Skeletal muscle tissue (tissue), 4 donors: ENCODE measurements around the gene ADAMTS17. TPM values are rescaled to one million over a fixed set of nuclear protein-coding genes. Genes with fewer than 3 reads are reported as not detected.

Experiments
- H3K27ac ChIP-seq: one replicate; pipeline ENCODE4 v1.7.0; 2013; ENCODE audit warnings: mild to moderate bottlenecking, low read depth, low read length, inconsistent platforms
- H3K27me3 ChIP-seq, 3 donors: one replicate each; pipeline ENCODE4 v1.7.0; 2013; ENCODE audit warnings: low read length in 3 of 3; ENCODE audit not compliant: control insufficient read depth in 3 of 3, insufficient read depth in 3 of 3
- H3K36me3 ChIP-seq, 3 donors: one replicate each; pipeline ENCODE4 v1.7.0; 2013; ENCODE audit warnings: low read length in 3 of 3; ENCODE audit not compliant: control insufficient read depth in 3 of 3, insufficient read depth in 3 of 3
- H3K4me1 ChIP-seq, 3 donors: one replicate each; pipeline ENCODE4 v1.7.0; 2013; ENCODE audit warnings: low read length in 3 of 3, mild to moderate bottlenecking in 3 of 3; ENCODE audit not compliant: control insufficient read depth in 3 of 3, insufficient read depth in 3 of 3
- H3K4me3 ChIP-seq, 3 donors: one replicate each; pipeline ENCODE4 v1.7.0; 2013; ENCODE audit warnings: low read length in 3 of 3
- H3K9ac ChIP-seq, 3 donors: one replicate each; pipeline ENCODE4 v1.7.0; 2013; ENCODE audit warnings: low read length in 3 of 3, mild to moderate bottlenecking in 3 of 3, moderate library complexity in 2 of 3, low read depth in 1 of 3
- H3K9me3 ChIP-seq, 3 donors: one replicate each; pipeline ENCODE4 v1.7.0; 2013; ENCODE audit warnings: low read length in 3 of 3; ENCODE audit not compliant: control insufficient read depth in 3 of 3
- total RNA-seq: library from RNA; depleted of rRNA; stranded (reverse); fragments of >200 nt; gene quantifications from one replicate; pipeline ENCODE4 v1.2.3, GENCODE V29; 2014
- donor health status: Osteomylitis.

Gene ADAMTS17
- total RNA-seq, 1 donor from 2014 or later = 5.7 TPM

DNA sequence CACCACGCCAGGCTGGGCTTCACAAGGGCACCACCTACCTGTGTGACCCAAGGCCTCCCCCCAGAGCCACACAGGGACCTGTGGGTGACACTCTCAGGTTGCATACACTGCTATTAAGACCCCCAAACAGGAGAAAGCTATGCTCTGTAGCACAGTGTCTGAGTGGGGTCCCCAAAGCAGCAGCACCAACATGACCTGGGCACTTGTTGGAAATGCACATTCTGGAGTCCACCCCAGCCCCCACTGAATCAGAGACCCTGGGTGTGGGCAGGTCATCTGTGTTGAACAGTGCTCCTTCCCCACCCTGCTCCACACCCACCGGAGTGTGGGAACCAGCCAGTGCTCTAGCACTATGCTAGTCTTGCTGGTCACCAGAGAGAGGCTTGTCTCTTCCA, 76.1 kb downstream of the ADAMTS17 start:
- H3K4me1 ChIP-seq = peaks cover 4 to 5% (median 5%) of the 10 kb centered on the region in 3 donors
- no peak overlapping the region for H3K9ac ChIP-seq
- H3K9me3 ChIP-seq = no peaks in the 10 kb centered on the region
- no peaks in the 10 kb centered on the region for H3K27me3 ChIP-seq
- peaks cover 0 to 17% (median 6%) of the 10 kb centered on the region in 3 donors for H3K36me3 ChIP-seq
- no peak overlapping the region for H3K4me3 ChIP-seq
- no peak overlapping the region for H3K27ac ChIP-seq

DNA sequence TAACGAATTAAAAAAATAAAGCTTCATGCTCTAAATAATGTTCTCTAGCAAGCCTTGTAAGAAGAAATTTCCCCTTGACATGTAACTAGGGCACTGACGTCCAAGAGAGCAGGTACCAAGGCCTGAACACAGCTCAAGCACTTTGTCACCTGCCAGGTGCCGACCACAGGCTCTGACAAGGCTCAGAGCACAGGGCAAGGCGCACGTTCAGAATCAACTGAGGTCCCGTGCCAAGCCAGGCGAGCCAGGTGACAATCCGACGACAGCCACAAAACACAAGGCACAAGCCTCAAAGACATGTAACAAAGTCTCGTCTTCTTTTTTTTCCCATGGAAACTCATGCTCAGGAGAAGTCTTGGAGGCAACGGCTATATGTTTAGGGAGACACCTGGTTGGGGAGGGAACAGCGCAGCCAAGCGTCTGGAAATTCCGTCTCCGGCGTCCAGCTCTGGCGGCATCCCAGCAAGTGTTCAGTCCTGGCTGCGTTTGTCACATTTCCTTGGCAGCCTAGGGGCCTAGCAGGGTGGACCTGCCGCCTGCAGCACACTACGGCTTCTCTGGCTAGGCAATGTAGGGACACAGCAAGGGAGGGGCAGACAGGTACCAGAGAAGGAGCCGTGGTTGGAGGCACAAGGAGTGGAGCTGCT, 76.7 kb downstream of the ADAMTS17 start:
- Histone ChIP-seq H3K4me3 (no peak overlapping the region), H3K36me3 (peaks cover 0 to 17% (median 6%) of the 10 kb centered on the region in 3 donors), H3K9me3 (no peaks in the 10 kb centered on the region), H3K27me3 (no peaks in the 10 kb centered on the region), H3K4me1 (peaks cover 4 to 5% (median 5%) of the 10 kb centered on the region in 3 donors), H3K9ac (no peak overlapping the region), H3K27ac (no peak overlapping the region)

DNA sequence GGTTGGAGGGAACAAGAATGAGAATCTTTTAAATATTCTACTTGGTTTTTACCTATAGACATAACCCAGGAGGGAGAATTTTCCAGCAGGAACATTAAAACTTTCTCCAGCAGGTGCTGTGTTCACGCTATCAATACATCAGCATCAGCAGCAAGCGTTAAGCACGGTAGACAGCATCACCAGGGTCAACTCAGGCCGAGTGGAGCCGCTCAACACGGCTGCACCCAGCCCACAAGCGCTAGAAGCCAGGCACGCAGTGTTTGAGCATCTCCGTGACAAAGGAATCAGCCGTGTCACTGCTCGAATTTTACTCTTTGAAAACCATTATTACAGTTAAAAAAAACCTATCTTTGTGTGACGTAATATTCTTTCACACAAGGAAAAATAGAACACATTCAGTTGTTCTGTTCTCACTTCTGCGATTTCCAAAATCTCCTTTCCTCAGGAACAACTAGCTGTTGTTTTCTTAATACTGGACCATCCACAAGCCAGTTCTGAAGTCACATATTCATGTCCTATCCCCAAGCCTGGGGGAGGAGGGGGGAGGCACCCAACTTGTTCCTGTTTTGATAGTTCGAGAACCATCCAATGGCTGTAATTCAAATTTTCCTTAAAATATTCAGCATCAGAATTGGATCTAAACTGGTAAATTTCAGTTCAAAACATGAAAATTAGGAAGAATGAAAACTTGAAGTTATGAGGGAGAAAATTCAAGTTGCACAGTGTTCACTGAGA, 77.9 kb downstream of the ADAMTS17 start:
- Histone ChIP-seq H3K27ac (no peak overlapping the region), H3K9me3 (no peaks in the 10 kb centered on the region), H3K36me3 (peaks cover 5 to 22% (median 9%) of the 10 kb centered on the region in 3 donors), H3K4me3 (no peak overlapping the region), H3K27me3 (no peaks in the 10 kb centered on the region), H3K9ac (no peak overlapping the region), H3K4me1 (peaks cover 4 to 5% (median 5%) of the 10 kb centered on the region in 3 donors)

DNA sequence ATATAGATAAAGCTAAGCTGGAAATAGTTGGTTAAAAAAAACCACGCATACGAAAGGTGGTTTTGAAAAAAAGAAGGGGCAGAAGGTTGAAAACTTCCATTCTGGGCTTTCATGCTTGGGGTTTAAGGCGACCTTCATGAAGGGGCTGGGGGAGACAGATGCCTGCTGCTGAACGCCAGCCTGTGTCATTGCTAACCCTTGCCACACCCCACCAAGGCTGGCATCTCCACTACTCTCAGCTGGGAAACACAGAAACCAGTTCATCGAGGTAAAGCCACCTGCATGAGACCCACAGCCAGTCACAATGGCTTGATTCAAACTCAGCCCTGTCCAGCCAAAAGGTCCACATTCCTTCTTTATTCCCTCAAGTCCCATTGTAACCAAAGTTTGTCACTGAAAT, 78.7 kb downstream of the ADAMTS17 start:
- H3K36me3 ChIP-seq = peaks cover 5 to 24% (median 9%) of the 10 kb centered on the region in 3 donors
- H3K27ac ChIP-seq = no peak overlapping the region
- H3K4me3 ChIP-seq = no peak overlapping the region
- no peak overlapping the region for H3K9ac ChIP-seq
- no peaks in the 10 kb centered on the region for H3K27me3 ChIP-seq
- H3K9me3 ChIP-seq = no peaks in the 10 kb centered on the region
- H3K4me1 ChIP-seq = peaks cover 4 to 5% (median 5%) of the 10 kb centered on the region in 3 donors

DNA sequence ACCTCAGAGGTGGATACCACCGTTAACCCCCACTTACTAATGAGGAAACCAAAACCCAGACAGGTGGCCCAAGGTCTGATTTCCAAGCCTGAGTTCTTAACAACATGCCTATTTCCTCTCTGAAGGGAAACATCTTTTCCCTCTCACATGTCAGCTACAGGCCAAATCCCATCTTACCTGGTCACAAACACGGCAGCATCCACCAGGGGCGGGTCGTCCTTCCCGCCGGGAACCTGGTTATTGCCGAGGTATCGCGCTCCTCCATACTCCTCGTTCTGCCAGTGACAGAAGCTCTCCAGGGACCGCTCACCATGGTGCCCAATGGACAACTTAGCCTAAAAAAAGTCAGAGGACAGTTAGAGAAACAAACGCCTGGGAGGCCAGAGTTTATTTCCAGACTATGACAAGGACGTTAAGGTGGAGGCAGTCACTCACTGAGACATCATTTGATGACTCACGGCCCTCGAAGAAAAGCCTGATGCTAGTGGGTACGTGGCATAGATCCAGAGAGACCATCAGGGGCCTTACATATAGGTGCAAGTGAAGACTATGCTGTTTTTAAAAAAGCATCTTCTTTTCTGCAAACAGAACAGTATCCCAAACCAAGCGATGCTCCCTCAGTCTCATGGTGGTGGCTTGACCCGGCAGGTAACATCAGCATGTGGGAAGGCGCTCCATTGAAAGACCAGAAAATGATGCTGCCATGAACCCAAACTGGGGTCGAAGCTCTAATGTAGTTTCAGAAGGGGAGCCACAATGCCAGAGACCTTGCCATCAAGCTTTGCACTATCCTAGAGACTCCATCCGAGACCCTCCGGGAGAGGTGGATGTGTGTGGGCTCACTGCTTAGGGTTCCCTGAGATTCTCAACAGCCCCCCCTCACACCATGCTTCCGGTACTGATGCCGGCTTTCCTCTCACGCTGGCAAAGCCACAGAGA, 80.2 kb downstream of the ADAMTS17 start:
- no peaks in the 10 kb centered on the region for H3K27me3 ChIP-seq
- H3K9me3 ChIP-seq = no peaks in the 10 kb centered on the region
- peaks cover 4 to 5% (median 5%) of the 10 kb centered on the region in 3 donors for H3K4me1 ChIP-seq
- no peak overlapping the region for H3K27ac ChIP-seq
- H3K4me3 ChIP-seq = no peak overlapping the region
- no peak overlapping the region for H3K9ac ChIP-seq
- H3K36me3 ChIP-seq = peaks cover 5 to 33% (median 9%) of the 10 kb centered on the region in 3 donors

DNA sequence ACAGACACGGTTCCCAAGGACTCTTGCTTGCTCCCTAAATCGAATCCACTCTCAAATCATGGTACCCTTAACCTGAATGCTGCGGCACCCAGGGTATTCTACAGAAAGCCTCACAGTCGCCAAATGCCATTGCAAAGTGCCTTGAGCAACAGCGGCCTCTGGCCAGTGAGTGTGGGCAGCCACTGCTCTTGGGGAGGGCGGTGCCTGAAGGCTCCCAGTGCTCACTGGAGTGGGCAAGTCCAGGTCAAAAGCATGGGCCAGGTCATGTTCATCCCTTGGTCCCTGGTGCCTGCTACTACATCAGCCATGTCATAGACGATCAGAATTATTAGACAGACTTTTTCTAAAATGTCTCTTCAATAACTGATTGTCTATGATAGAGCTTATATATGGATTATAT, 82.5 kb downstream of the ADAMTS17 start:
- Histone ChIP-seq H3K9ac (no peak overlapping the region), H3K9me3 (no peaks in the 10 kb centered on the region), H3K4me3 (no peak overlapping the region), H3K27me3 (no peaks in the 10 kb centered on the region), H3K27ac (no peak overlapping the region), H3K4me1 (no peaks in the 10 kb centered on the region), H3K36me3 (peaks cover 5 to 39% (median 9%) of the 10 kb centered on the region in 3 donors)

DNA sequence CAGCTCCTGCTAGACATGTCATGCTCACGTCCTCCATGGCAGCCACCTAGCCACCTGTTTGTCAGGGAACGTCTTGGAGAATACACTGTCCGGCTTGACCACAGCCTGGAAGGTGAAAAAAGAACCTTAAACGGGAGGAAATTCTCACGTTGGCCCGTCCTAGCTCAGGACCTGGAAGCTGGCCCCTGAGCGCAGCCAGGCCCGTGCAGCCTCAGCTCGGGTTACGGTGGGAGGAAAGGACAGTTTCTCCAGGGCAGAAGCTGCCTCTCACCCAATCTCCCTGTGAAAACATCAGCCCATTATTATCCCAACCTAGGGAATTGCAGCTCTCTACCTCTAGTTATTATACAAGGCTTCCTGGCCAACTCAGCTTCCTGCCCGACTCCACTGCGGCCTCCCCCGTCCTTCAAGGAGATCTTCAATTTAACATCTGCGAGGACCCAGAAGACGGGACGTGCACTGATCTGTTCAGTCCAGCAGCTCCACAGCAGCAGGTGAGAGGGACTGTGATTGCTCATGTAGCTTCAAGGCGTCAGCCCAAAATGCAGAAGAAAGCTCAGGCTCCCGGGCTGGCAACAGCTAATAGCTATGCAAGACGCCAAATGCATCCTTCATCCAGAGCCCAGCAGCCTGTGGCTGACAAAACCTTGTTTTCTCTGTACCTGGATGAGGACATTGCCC, 84.7 kb downstream of the ADAMTS17 start:
- H3K36me3 ChIP-seq = peaks cover 5 to 48% (median 9%) of the 10 kb centered on the region in 3 donors
- no peaks in the 10 kb centered on the region for H3K4me1 ChIP-seq
- no peak overlapping the region for H3K9ac ChIP-seq
- H3K27ac ChIP-seq = no peak overlapping the region
- no peak overlapping the region for H3K4me3 ChIP-seq
- H3K27me3 ChIP-seq = no peaks in the 10 kb centered on the region
- H3K9me3 ChIP-seq = no peaks in the 10 kb centered on the region

DNA sequence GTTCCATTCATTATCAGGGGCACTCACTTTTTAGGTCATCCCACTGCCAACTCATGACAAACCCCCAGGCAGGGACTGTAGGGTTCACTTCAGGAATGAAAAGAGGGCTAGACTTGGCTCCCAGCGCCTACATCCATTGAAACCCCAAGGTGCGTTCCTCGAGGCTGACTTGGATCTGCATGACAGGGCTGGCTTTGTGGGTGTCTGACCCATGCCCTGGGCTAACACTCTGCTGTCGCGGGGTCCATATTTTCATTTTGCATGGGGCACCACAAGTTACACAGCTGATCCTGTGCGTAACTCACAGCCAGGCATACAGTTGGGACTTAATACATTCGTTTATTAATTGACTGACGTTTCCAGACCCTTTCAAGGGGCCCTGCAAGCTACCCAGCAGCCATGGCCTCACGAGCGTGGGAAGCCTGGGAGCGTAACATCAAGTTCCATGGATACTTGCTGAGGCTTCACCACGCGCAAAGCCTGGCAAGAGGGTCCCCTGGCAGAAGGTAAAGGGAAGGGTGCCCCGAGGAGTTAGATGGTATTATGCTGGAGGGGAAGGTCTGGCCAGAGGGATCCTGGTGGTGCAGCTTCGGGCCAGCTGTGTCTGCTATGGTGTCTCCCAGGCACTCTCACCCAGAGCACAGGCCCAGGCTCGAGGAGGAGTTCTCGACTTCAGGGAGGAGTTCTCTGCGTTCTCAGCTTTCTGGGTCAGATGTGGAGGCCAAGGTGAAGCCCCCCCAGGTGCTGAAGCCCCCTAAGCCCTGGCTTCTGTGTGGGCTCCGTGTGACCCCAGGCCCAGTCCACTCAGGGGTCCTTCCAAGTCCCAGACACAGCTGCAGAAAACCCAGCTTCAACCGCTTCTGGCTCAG, 85.4 kb downstream of the ADAMTS17 start:
- Histone ChIP-seq H3K36me3 (peaks cover 5 to 40% (median 6%) of the 10 kb centered on the region in 3 donors), H3K27me3 (no peaks in the 10 kb centered on the region), H3K27ac (no peak overlapping the region), H3K9ac (no peak overlapping the region), H3K4me3 (no peak overlapping the region), H3K4me1 (peaks cover 0 to 2% (median 0%) of the 10 kb centered on the region in 3 donors), H3K9me3 (no peaks in the 10 kb centered on the region)

DNA sequence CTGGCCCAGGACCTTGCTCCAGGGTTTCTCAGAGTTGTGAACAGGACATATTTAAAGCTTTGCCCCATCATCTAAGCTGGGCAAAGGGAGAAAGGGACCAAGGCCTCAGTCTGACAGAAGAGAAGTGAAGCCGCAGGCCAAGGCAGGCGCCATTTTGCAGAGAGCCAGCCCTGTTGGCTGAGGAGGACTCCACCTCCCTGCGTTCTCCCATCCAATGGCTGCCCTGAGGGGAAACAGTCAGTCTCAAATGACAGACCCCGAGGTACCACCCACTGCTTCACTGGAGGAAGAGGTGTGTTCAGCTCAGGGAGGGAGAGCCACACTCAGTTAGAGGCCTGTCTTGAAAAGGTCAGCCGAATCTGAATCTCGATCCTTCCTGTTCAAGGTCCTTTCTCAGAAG, 86.1 kb downstream of the ADAMTS17 start:
- no peaks in the 10 kb centered on the region for H3K9me3 ChIP-seq
- peaks cover 2 to 34% (median 5%) of the 10 kb centered on the region in 3 donors for H3K36me3 ChIP-seq
- H3K27ac ChIP-seq = no peak overlapping the region
- H3K4me1 ChIP-seq = peaks cover 0 to 2% (median 0%) of the 10 kb centered on the region in 3 donors
- H3K4me3 ChIP-seq = no peak overlapping the region
- no peak overlapping the region for H3K9ac ChIP-seq
- H3K27me3 ChIP-seq = no peaks in the 10 kb centered on the region
